ENCODE data around the gene IL32.
A peak's percentile ranks its signal among the peaks of the same experiment; 100 is the strongest.

DNA sequence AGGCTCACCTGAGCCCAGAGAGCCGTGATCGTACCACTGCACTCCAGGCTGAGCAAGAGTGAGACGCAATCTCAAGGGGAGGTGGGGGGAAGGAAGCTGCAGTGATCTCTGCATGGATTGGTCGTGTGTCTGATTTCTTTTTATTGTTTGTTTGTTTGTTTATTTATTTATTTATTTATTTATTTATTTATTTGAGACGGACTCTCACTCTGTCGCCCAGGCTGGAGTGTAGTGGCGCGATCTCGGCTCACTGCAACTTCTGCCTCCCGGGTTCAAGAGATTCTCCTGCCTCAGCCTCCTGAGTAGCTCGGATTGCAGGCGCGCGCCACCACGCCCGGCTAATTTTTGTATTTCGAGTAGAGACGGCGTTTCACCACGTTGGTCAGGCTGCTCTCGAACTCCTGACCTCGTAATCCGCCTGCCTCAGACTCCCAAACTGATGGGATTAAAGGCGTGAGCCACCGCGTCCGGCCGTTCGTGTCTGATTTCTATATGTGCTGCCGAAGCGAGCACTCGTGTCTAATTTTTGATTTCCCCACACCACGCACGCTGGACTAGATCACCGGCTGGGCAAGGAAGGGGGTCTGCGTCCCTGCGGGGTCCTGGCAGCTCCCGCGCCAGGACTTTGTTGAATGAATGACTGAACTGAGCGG lies 45.7 kb upstream of the IL32 start:
- TF ChIP-seq, protein P1, sequence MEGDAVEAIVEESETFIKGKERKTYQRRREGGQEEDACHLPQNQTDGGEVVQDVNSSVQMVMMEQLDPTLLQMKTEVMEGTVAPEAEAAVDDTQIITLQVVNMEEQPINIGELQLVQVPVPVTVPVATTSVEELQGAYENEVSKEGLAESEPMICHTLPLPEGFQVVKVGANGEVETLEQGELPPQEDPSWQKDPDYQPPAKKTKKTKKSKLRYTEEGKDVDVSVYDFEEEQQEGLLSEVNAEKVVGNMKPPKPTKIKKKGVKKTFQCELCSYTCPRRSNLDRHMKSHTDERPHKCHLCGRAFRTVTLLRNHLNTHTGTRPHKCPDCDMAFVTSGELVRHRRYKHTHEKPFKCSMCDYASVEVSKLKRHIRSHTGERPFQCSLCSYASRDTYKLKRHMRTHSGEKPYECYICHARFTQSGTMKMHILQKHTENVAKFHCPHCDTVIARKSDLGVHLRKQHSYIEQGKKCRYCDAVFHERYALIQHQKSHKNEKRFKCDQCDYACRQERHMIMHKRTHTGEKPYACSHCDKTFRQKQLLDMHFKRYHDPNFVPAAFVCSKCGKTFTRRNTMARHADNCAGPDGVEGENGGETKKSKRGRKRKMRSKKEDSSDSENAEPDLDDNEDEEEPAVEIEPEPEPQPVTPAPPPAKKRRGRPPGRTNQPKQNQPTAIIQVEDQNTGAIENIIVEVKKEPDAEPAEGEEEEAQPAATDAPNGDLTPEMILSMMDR (tag by site-specific recombination; IDR thresholded peaks at IDR 0.05), result no peak
- TF ChIP-seq ZNF654 (tag by site-specific recombination; IDR thresholded peaks at IDR 0.05; ENCODE audit: low read depth) (peak; percentile 25), HOXD13 (CRISPR knock-in tag; IDR thresholded peaks at IDR 0.05; ENCODE audit: borderline replicate concordance) (no peak), ZNF184 (tag by site-specific recombination; IDR thresholded peaks at IDR 0.05) (no peak), ZNF24 (tag by site-specific recombination; IDR thresholded peaks at IDR 0.05) (peak; percentile 98)
- TF ChIP-seq, protein P2, sequence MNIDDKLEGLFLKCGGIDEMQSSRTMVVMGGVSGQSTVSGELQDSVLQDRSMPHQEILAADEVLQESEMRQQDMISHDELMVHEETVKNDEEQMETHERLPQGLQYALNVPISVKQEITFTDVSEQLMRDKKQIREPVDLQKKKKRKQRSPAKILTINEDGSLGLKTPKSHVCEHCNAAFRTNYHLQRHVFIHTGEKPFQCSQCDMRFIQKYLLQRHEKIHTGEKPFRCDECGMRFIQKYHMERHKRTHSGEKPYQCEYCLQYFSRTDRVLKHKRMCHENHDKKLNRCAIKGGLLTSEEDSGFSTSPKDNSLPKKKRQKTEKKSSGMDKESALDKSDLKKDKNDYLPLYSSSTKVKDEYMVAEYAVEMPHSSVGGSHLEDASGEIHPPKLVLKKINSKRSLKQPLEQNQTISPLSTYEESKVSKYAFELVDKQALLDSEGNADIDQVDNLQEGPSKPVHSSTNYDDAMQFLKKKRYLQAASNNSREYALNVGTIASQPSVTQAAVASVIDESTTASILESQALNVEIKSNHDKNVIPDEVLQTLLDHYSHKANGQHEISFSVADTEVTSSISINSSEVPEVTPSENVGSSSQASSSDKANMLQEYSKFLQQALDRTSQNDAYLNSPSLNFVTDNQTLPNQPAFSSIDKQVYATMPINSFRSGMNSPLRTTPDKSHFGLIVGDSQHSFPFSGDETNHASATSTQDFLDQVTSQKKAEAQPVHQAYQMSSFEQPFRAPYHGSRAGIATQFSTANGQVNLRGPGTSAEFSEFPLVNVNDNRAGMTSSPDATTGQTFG (tag by site-specific recombination; IDR thresholded peaks at IDR 0.05; ENCODE audit: borderline replicate concordance), result no peak

All from HEK293 (cell line).